ENCODE results near the gene LHPP.
A peak's percentile ranks its signal among the peaks of the same experiment; 100 is the strongest.
"Not testable (repeated sequence)": the region's sequence is repeated elsewhere in the genome, so short reads cannot be mapped to it uniquely, and the experiment has no call there.

LHPP gene

DNA sequence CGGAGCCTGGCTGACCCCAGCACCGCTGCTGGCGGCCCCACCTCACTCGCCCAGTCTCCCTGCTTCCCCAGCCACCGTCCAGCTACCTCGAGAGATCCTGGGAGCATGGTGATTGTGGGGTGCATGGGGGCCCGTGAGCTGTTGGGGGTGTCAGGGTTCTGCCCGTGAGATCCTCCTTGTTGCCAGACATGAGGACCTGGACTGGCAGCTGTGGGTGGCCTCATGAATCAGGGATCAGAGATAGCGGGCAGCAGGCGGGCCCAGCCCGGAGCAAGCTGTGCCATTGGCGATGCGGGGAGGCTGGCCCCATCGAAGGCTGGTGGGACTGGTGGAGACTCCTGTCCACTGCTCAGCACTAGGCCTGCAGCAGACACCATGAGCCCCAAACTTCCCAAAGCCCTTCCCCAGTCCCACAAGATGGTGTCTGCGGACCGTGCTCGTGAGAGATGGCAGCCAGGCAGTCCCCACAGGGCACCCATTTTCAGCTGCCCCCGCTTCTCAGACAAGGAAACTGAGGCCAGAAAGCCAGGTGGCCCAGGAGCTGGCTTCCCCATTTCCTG lies 75.6 kb downstream of the LHPP start:
- no peak for DNase-seq (ENCODE audit: low read depth)

DNA sequence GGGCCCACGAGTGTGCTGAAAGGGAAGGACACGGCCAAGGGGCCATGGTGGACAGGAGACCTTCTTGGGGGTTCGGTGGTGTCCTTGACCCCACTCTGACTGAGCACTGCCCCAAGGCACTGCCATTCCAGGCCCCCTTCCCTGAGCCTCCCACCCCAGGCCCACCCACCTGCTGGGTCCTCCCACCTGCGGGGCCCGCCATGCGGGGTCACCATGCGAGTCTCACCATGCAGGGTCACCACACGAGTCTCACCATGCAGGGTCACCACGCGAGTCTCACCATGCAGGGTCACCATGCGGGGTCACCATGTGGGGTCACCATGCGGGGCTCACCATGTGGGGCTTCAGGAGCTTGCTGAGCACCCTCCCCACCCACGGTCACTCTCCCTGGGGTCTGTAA lies 76.3 kb downstream of the LHPP start:
- no peak for DNase-seq (ENCODE audit: low read depth)

DNA sequence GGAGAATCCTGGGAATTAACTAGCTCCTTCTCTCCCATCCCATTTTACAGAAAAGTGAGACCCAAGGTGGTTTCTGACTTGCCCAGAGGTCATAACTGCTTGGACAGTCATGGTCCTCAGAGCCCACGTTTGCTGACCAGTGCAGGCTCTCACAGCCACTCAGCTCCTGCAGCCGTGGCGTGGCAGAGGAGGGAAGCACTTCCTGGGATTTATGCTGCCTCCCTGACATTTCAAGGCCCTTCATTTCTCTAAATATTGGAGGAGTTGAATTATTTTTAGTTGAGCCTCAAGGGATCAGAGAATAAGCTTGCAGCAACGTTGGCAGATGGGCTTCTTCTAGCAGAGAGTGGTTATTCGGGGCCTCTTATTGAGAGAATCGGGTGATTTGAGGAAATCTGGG lies 77.1 kb downstream of the LHPP start:
- DNase-seq (ENCODE audit: low read depth): no peak

DNA sequence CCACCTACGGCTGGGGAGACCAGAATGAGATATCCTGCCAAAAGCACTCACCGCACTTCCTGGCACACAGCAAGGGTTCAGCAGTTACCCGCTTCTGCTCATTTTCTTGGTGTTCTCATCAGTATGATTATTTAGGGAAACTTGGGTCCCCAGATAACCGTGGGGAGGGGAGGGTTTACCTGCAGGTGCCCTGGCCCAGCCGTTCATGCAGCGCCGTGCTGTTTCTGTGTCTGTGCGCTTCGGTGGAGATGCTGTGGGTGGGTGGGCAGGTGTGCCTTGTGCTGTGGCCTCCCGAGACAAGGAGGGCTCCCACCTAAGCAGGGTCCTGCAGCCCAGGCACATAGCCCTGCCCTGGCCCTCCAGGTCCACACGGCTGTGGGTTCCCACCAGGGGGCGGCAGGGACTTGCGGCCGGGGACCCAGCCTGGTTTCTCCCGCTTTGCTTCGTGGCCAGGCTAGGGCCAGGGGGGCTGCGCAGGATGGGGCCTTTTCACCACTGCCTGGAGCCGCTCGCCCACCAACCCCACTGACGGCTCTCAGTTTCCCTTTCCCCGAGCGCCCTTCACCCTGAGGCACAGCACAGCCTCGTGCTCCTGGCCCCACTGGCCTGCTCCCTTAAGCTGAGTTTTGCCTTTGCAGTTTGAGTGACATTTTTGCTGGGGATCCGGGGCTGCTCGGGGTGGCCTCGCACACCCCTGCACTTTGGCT lies 78.5 kb downstream of the LHPP start:
- DNase-seq (ENCODE audit: low read depth): peak; percentile 60

DNA sequence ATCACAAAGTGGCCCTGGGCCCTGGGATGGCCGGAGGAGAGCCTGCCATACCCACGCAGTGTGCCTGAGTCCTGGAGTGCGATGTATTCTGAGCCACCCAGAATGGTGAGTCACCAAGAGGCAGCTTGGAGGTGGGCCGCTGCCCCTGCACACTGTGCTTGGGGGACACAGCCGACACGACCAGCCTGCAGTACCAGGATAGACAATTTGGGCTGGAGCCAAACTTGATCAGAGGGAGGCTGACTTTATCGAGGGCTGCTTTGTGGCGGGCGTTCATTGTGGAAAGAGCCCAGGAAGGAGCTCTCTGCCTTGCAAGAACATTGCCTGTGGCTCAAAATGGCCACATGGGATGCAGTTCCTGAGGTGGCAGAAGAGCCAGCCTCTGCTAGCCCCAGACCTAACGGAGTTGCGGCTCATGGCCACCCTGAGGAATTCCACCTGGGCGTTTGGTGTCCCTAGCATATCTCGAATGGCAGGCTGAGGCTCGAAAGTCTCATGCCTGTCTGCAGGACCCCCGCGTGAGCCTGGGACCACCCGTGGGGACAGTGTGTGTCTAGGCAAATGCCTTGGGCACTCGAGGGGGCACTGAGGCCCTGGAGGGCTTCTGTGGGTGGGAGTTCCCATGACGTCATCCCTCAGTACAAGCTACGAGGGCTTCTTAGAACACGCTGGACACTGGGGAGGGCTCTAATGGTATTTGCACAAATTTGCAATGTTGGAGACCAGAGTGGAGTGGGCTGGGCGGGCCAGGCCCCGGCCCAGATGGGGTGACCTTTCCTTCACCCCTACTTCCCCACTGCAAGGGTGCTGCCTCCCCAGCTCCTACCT lies 79.7 kb downstream of the LHPP start:
- DNase-seq (ENCODE audit: low read depth): no peak

DNA sequence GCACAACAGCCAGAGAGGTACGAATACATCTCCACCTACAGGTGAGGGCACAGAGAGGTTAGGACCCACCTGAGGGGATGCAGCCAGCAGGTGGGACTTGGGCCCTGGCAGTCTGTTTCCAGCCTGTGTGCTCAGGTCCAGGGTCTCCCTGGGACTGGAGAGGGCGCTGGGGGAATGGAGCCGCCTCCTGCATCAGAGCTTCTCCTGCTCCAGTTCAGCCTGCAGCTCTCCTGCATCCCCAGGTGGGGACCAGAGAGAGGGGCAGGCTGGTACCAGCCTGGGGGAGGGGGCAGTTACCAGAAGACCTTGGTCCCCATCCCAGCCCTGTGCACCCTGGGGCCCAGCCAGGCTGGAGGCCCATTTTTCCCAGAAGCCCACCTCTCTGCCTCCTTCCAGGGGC lies 80.7 kb downstream of the LHPP start:
- no peak for DNase-seq (ENCODE audit: low read depth)

DNA sequence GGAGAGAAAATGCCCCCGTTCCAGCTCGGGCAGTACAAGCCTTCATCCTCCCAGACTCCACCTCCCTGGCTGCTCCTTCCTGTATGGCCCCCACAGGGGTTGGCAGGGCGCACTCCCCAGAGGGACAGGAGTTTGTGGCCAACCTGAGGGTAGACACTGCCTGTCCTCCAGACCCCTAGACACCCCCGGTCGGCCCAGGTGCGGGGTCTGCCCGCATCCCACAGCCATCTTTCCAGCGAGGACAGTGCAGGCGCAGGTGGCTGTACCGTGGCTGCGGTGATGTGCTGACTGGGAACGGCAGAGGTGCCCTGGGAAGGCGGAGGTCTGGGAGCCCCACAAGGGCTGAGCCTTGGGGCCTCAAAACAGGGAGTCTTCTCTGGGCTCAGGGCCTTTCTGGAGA lies 81.5 kb downstream of the LHPP start:
- no peak for DNase-seq (ENCODE audit: low read depth)

DNA sequence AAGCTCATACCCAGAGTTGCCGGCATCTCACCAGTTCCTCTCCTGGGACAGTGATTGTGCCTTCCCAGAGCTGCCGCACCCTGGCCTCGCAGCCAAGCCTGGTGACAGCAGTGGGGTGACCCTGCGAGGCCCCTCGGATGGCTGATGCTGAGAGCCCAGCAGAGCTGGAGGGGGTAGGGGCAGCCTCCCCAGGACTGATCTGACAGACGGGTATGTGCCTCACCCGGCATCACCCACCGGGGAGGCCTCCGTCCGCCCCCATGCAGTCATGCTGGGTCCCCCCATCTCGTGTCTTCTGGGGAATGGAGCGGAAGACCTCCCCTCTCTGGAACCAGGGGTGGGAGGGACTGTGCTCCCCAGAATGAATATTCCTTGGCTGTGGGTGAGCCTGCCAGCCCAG lies 82.3 kb downstream of the LHPP start:
- no peak for DNase-seq (ENCODE audit: low read depth)

DNA sequence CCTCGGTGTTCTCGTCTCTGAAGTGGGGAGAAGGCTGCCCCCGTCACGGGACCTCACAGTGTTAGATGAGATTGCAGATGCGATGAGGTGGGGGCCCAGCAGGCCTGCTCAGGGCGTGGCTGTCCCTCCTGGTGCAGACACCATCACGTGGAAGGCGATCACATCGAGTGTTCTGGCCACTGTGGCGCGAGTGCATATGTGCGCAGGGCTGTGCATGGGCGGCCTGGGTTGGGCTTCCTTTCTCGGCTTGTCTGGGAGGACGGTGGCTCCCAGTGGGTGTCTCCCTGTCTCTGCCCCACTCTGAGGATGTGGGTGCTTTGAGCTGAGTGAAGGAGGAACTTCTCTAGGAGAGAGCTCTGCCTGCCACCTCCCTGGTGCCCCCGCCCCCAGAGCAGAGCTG lies 83.1 kb downstream of the LHPP start:
- no peak for DNase-seq (ENCODE audit: low read depth)

DNA sequence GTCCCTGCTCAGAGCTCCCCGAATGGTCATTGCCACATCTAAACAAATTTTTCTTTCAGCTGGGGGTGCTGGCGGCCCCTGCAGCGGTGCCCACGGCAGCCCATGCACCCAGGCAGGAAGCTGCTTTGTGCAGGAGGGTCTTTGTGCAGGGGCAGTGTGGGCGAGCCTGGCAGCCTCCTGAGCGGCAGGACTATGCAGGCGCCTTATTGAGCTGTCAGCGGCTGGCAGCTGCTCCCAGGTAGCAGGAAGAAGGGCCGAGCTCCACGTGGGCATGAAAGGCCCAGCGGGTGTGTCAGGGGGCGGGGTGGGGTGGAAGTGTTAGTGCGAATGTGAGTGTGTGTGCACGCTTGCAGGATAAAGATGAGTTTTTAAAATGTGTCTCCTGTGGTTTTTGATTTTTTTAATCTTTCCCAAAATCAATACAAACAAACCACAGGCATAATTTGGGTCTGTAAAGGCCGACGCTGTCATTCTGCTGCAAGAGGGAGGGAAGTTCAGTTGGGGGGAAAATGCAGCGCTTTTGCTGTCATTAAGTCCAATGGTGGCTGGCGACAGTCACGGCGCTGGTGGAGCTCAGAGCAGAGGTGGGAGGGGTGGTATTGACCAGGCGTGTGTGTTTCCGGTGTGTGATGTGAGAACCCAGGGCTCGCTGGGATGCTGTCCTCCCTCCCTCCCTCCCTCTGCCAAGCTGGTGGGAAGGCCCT lies 83.9 kb downstream of the LHPP start:
- no peak for DNase-seq (ENCODE audit: low read depth)

DNA sequence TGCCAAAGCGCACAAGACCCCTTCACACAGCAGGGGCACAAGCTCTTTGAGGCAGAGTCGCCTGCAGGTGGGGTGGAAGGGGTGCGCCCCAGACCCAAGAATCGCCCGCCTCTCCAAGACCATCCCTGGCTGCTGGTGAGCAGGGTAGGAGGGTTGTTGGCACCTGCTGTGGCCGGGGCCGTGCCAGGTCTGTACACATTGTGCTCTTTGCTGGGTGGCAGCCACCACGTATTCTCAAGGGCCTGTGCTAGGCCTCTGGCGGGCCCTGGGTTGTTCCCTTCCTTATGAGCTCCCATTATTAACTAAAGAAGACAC lies 84.4 kb downstream of the LHPP start:
- no peak for DNase-seq (ENCODE audit: low read depth)

DNA sequence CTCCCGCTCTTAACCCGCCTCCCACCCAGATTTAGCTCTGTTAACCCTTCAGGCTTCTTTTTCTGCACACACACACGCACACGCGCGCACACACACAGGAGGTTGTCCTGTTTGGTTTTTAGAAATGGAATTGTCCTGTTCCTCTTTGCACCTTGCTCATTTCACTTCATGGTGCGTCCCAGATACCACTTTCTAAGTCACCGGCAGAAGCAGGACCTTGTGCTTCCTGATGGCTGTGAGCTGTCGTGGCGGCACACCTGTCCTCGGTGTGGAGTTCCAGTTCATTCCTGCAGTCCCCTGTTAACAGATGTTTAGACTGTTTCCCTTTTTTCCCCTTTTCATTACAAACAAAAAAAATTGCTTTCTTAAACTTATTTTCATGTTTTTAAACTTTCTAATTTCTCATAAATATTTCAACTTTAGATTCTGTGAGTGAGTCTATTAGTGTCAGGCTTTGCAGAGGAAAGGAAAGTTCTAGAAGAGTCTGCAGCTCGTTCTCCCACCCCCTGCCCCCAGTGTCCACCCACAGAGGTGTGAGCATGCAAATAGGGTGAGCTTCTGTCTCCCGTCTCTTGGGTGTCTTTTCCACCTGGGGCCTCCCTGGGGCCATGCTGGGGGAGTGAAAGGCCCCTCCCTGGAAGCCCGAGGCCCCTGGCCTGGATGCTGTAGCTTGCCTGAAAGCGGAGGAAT lies 85.5 kb downstream of the LHPP start:
- DNase-seq (ENCODE audit: low read depth): no peak

DNA sequence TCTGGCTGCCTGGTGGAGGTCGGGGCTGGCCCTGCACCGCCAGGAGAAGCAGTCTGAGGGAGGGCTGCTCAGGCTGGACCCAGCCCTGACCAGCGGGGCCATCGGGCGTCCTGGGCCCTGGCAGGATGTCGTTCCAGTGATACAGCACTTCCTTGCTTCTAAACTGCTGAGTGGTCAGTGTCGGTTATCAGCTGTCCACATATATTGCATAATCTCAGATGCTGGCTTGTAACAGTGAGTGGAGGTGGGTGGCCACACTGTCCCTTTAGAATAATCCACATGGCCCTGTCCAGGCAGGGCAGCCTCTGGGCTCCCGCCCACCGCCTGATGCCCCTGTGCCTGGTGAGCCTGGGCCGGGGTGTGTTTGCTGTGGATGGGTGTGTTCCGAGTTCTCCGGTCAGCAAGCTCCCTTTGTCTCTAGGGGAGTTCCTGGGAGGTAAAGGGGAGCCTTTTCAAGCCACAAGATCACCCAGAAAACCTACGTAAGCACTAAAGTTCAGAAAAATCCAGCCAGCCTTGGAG lies 86.1 kb downstream of the LHPP start:
- DNase-seq (ENCODE audit: low read depth): no peak

DNA sequence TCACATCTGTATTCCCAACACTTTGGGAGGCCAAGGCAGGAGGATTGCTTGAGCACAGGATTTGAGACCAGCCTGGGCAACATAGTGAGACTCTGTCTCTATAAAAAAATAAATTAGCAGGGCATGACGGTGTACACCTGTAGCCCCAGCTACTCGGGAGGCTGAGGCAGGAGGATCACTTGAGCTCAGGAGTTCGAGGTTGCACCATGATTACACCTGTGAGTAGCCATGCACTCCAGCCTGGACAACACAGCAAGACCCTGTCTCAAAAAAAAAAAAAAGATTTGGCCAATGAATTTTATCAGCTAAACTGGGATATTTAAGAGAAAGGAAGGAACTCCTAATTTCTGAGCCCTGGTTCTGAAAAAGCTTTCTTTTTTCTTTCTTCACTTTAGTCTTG lies 87.5 kb downstream of the LHPP start:
- not testable (repeated sequence) for DNase-seq (ENCODE audit: low read depth)

DNA sequence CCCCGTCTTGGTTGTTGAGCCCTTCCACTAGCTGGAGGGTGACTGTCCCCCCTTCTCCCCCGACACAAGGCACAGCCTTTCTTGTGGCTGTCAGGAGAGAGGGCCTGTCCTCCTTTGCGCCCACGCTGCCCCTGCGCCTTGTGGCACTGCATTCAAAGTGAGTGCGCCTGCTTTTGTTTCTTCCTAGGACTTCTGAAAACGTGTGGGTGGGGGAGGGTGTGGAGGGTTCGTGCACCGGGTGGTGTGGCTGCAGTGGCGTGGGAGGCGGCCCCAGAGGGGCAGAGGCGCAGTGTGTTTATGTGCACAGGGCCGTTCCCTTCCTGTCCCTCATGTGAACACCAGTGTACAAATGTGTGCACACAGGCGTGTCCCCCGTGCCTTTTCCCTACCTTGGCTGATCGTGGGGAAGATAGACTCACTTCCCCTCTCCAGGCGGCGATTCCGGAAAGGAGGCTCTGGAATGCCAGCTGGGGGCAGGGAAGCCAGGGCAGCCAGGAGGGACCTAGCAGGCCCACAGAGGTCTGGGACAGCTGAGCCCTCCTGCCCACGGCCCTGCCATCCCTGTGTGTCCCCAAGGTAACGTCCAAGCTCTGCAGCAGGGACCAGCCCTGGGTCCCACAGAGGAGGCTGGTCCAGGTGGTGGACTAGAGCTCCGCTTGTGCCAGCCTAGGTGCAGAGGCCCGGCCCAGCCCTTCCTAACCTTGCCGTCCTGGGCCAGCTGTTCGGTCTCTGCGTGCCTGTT lies 88.8 kb downstream of the LHPP start:
- no peak for DNase-seq (ENCODE audit: low read depth)

DNA sequence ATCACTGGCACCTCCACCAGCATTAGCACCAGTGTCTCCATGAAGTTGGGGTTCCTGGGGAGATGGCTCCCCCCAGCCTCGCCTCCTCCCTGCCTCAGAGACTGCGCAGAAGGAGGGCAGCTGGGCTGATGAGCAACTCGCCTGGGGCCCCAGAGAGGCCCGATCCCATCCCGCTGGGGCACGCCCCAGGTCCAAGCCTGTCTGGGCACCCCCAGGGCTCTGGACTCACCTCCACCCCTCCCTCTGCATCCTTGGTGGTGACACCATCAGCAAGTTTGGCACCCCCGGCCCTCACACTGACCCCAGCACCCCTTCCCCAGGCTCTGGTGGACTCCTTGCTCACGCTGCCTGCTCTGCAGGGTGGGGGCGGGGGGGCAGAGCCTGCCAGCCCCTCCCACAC lies 89.5 kb downstream of the LHPP start:
- no peak for DNase-seq (ENCODE audit: low read depth)

DNA sequence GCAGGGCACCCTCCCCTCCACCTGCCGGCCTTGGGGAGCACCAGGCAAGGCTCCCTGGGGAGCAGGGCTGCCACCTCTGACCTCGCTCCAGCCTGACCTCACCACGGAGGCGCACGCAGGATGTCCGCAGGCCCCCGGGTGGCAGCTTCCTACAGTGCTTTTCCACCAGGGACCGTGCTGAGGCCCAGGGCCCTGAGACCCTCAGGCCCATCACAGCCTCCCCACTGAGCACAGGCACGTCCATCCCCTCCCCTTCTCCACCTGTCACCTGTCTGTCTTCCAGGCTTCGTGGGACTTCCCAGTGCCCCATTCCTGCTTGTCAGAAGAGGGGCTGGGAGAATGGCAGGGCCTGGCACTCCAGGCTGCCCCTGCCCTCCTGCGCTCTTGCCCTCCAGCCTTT lies 90.1 kb downstream of the LHPP start:
- no peak for DNase-seq (ENCODE audit: low read depth)

DNA sequence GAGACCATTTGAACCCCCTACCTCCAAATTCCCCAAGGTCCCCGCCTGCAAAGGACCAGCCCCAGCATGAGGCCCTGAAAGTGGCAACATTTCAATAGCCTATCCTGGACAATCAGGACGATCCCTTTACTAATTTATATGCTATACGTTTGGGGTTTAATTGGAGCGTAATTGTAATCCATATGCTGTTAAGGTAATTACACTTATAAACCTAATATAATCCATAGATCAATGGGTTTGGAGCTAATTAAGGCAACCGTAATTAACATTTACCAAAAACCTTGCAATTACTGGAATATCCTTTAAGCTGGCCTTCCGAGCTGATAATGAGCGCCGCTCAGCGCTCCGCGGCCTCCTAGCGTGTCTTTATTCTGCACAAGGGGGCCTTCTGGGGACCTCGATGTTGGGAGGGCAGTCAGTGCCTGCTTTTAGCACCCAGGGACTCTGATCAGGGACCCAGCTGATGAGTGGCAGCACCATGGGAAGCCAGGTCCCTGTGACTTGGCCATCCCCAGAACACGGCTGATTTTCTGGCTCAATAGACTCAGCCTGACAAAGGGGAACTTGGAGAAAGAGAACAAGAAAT lies 91.2 kb downstream of the LHPP start:
- no peak for DNase-seq (ENCODE audit: low read depth)

DNA sequence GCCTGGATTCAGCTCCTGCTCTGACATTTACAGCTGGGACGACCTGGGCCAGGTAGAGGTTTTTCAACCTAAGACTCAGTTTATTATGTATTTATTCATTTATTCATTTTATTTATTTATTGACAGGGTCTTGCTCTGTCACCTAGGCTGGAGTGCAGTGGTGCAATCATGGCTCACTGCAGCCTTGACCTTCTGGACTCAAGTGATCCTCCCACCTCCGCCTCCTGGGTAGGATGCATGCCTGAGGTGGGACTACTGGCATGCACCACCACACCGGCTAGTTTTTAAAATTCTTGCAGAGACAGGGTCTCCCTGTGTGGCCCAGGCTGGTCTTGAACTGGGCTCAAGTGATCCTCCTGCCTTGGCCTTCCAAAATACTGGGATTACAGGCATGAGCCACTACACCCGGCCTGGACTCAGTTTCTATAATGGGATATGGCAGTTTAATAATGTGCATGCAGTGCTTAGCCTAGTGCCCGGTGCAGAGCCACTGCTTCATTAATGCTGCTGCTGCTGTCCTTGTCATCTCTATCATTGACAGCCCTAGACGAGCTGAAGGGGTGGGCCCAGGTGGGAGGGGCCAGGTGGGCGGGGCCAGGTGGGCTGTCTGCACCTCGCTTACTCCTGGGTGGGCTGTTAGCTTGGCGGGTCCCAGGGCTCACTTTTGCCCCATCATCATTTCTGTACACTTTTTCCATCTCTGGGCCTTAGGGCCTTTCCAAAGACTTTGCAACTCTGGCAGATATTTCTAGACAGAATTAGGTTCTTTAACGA lies 92.6 kb downstream of the LHPP start:
- no peak for DNase-seq (ENCODE audit: low read depth)

DNA sequence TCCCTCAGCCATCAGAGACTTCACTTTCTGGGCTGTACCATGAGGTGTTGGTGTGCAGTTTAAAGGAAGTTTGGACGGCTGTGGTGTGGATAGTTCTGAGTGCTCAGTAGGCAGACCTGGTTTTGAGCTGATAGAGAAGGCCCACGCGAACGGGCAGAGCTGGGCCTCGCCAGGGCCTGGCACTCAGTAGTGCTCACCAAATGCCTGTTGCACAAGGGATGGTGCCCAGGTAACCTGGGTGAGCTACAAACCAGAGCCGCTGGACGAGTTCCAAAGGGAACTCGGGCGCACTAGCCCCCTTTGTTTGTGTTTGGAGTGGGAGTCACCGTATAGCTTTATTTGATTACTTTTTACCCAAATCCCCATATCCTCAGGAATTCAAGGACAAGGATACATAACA lies 95.5 kb downstream of the LHPP start:
- no peak for DNase-seq (ENCODE audit: low read depth)
